ENCODE data around the gene TFF2.

Gene TFF2

GRCh38 chr21:42349420-42350317, 1.1 kb downstream of the TFF2 start:
- Mint-ChIP-seq H3K36me3 (no peaks in the 10 kb centered on the region), H3K27ac (no peak overlapping the region), H3K4me3 (no peak overlapping the region)

GRCh38 chr21:42348762-42349161, 2.0 kb downstream of the TFF2 start:
- no peaks in the 10 kb centered on the region for H3K36me3 Mint-ChIP-seq
- H3K4me1 Mint-ChIP-seq (ENCODE audit: low read depth): no peaks in the 10 kb centered on the region
- no peaks in the 10 kb centered on the region for H3K27me3 Mint-ChIP-seq
- H3K9me3 Mint-ChIP-seq (ENCODE audit: low read depth): no peaks in the 10 kb centered on the region
- no peak overlapping the region for H3K4me3 Mint-ChIP-seq
- H3K27ac Mint-ChIP-seq: no peak overlapping the region

More at GRCh38 chr21:42349420-42350317, 1.1 kb downstream of the TFF2 start:
- no peaks in the 10 kb centered on the region for H3K27me3 Mint-ChIP-seq
- H3K4me1 Mint-ChIP-seq (ENCODE audit: low read depth): no peaks in the 10 kb centered on the region
- H3K9me3 Mint-ChIP-seq (ENCODE audit: low read depth): peaks cover 4% of the 10 kb centered on the region

- H3K27ac Mint-ChIP-seq: no peak overlapping the region
- no peaks in the 10 kb centered on the region for H3K9me3 Mint-ChIP-seq (ENCODE audit: low read depth)
- H3K27me3 Mint-ChIP-seq: no peaks in the 10 kb centered on the region
These were observed 3.0 kb downstream of the TFF2 start for GRCh38 chr21:42347601-42348327.

GRCh38 chr21:42346866-42347600, 3.8 kb downstream of the TFF2 start:
- Mint-ChIP-seq H3K27ac (no peak overlapping the region), H3K9me3 (ENCODE audit: low read depth) (no peaks in the 10 kb centered on the region), H3K4me3 (no peak overlapping the region), H3K4me1 (ENCODE audit: low read depth) (no peaks in the 10 kb centered on the region), H3K27me3 (no peaks in the 10 kb centered on the region), H3K36me3 (no peaks in the 10 kb centered on the region)

More at GRCh38 chr21:42347601-42348327, 3.0 kb downstream of the TFF2 start:
- Mint-ChIP-seq H3K4me1 (ENCODE audit: low read depth) (no peaks in the 10 kb centered on the region), H3K4me3 (no peak overlapping the region), H3K36me3 (no peaks in the 10 kb centered on the region)

- H3K4me1 Mint-ChIP-seq (ENCODE audit: low read depth): no peaks in the 10 kb centered on the region
- no peaks in the 10 kb centered on the region for H3K27me3 Mint-ChIP-seq
- no peaks in the 10 kb centered on the region for H3K36me3 Mint-ChIP-seq
- no peak overlapping the region for H3K4me3 Mint-ChIP-seq
- no peaks in the 10 kb centered on the region for H3K9me3 Mint-ChIP-seq (ENCODE audit: low read depth)
- no peak overlapping the region for H3K27ac Mint-ChIP-seq
These were observed 4.4 kb downstream of the TFF2 start for GRCh38 chr21:42346441-42346840.

- Mint-ChIP-seq H3K36me3 (no peaks in the 10 kb centered on the region), H3K4me3 (no peak overlapping the region), H3K9me3 (ENCODE audit: low read depth) (no peaks in the 10 kb centered on the region), H3K4me1 (ENCODE audit: low read depth) (no peaks in the 10 kb centered on the region), H3K27me3 (no peaks in the 10 kb centered on the region), H3K27ac (no peak overlapping the region)
These were observed 6.2 kb downstream of the TFF2 start for GRCh38 chr21:42344631-42345030.

GRCh38 chr21:42343963-42344510, 6.8 kb downstream of the TFF2 start:
- H3K27me3 Mint-ChIP-seq: no peaks in the 10 kb centered on the region
- H3K9me3 Mint-ChIP-seq (ENCODE audit: low read depth): no peaks in the 10 kb centered on the region
- H3K4me3 Mint-ChIP-seq: no peak overlapping the region
- H3K36me3 Mint-ChIP-seq: no peaks in the 10 kb centered on the region
- H3K4me1 Mint-ChIP-seq (ENCODE audit: low read depth): no peaks in the 10 kb centered on the region
- no peak overlapping the region for H3K27ac Mint-ChIP-seq

- Mint-ChIP-seq H3K4me1 (ENCODE audit: low read depth) (no peaks in the 10 kb centered on the region), H3K27ac (no peak overlapping the region), H3K9me3 (ENCODE audit: low read depth) (no peaks in the 10 kb centered on the region), H3K27me3 (no peaks in the 10 kb centered on the region), H3K36me3 (no peaks in the 10 kb centered on the region), H3K4me3 (no peak overlapping the region)
These were observed 7.2 kb downstream of the TFF2 start for GRCh38 chr21:42343556-42343955.

GRCh38 chr21:42343101-42343500, 7.7 kb downstream of the TFF2 start:
- Mint-ChIP-seq H3K27me3 (no peaks in the 10 kb centered on the region), H3K4me3 (no peak overlapping the region), H3K9me3 (ENCODE audit: low read depth) (no peaks in the 10 kb centered on the region), H3K36me3 (no peaks in the 10 kb centered on the region), H3K27ac (no peak overlapping the region), H3K4me1 (ENCODE audit: low read depth) (peaks cover under 1% of the 10 kb centered on the region)

- peaks cover 6% of the 10 kb centered on the region for H3K4me1 Mint-ChIP-seq (ENCODE audit: low read depth)
- no peaks in the 10 kb centered on the region for H3K9me3 Mint-ChIP-seq (ENCODE audit: low read depth)
- no peaks in the 10 kb centered on the region for H3K36me3 Mint-ChIP-seq
- no peaks in the 10 kb centered on the region for H3K27me3 Mint-ChIP-seq
- H3K27ac Mint-ChIP-seq: no peak overlapping the region
- no peak overlapping the region for H3K4me3 Mint-ChIP-seq
These were observed 8.8 kb downstream of the TFF2 start for GRCh38 chr21:42341776-42342542.

- Mint-ChIP-seq H3K27ac (no peak overlapping the region), H3K9me3 (ENCODE audit: low read depth) (no peaks in the 10 kb centered on the region), H3K4me3 (no peak overlapping the region), H3K4me1 (ENCODE audit: low read depth) (peaks cover 6% of the 10 kb centered on the region), H3K36me3 (no peaks in the 10 kb centered on the region), H3K27me3 (no peaks in the 10 kb centered on the region)
These were observed 10.4 kb downstream of the TFF2 start for GRCh38 chr21:42340187-42341050.

GRCh38 chr21:42338729-42339715, 11.8 kb downstream of the TFF2 start:
- Mint-ChIP-seq H3K4me1 (ENCODE audit: low read depth) (peaks cover 6% of the 10 kb centered on the region), H3K9me3 (ENCODE audit: low read depth) (no peaks in the 10 kb centered on the region), H3K4me3 (no peak overlapping the region), H3K27ac (no peak overlapping the region), H3K27me3 (no peaks in the 10 kb centered on the region), H3K36me3 (no peaks in the 10 kb centered on the region)
